Heart left ventricle (tissue), 16 donors: Measurements from ENCODE around the gene MXI1. TPM values are rescaled to one million over a fixed set of nuclear protein-coding genes. Genes with fewer than 3 reads are reported as not detected.
A peak's percentile ranks its signal among the peaks of the same experiment; 100 is the strongest.

Experiments
- ATAC-seq, 4 donors: fragments of 200-7000 bp; cut with Tn5 transposase; one replicate each; pipeline ENCODE4 v1.9.1; 2020 to 2022; ENCODE audit warnings: moderate library complexity in 4 of 4, mild to moderate bottlenecking in 3 of 4, moderate number of reproducible peaks in 1 of 4
- DNase-seq, 5 donors: peaks; one replicate each; pipeline ENCODE4 v3.0.0-alpha.2; 2020
- H3K27ac ChIP-seq, 12 donors: fragments of 200-600 bp; sonication (generic) in 4 of 12; one replicate each; pipeline versions ENCODE4 v1.5.0 to v1.8.0; 2016 to 2022; ENCODE audit warnings: mild to moderate bottlenecking in 2 of 12
- H3K27me3 ChIP-seq, 9 donors: fragments of 200-600 bp; sonication (generic) in 2 of 9; one replicate each; pipeline versions ENCODE4 v1.5.1 to v1.8.0; 2016 to 2022; ENCODE audit warnings: mild to moderate bottlenecking in 3 of 9
- H3K36me3 ChIP-seq, 9 donors: fragments of 200-600 bp; sonication (generic) in 2 of 9; one replicate each; pipeline versions ENCODE4 v1.5.0 to v1.8.0; 2018 to 2022; ENCODE audit warnings: mild to moderate bottlenecking in 2 of 9
- H3K4me1 ChIP-seq, 12 donors: fragments of 200-600 bp; sonication (generic) in 4 of 12; one replicate each; pipeline versions ENCODE4 v1.5.0 to v1.8.0; 2016 to 2022; ENCODE audit warnings: mild to moderate bottlenecking in 3 of 12
- H3K4me3 ChIP-seq, 12 donors: fragments of 200-600 bp; sonication (generic) in 4 of 12; one replicate each; pipeline versions ENCODE4 v1.5.0 to v1.8.0; 2017 to 2022; ENCODE audit warnings: mild to moderate bottlenecking in 9 of 12, moderate library complexity in 4 of 12
- H3K9me3 ChIP-seq, 12 donors: fragments of 200-600 bp; sonication (generic) in 4 of 12; one replicate each; pipeline versions ENCODE4 v1.5.0 to v1.8.0; 2016 to 2022; ENCODE audit warnings: mild to moderate bottlenecking in 1 of 12
- CTCF ChIP-seq, 12 donors: fragments of 200-600 bp; sonication (generic) in 4 of 12; IDR thresholded peaks; one replicate each; pipeline versions ENCODE4 v1.5.0 to v1.8.0; 2018 to 2022; ENCODE audit warnings: antibody characterized with exemption in 12 of 12, mild to moderate bottlenecking in 5 of 12
- POLR2A ChIP-seq, 2 donors: fragments of 450-650 bp; IDR thresholded peaks; one replicate each; pipeline ENCODE4 v1.6.1; 2017; ENCODE audit warnings: antibody characterized with exemption in 2 of 2, mild to moderate bottlenecking in 2 of 2, moderate library complexity in 2 of 2
- WGBS, 4 donors: extraction: QIAGEN DNeasy Blood & Tissue Kit in 2 of 4; methylation state at CpG; one replicate each; pipeline versions ENCODE4 v1.1.5 to v1.1.7; 2013 to 2018; 5-methylcytosine and 5-hydroxymethylcytosine counted together
- intact Hi-C, 10 donors: fragments of 100-400 bp; cut with DNase I; formaldehyde crosslinking; loops; one replicate each; pipeline versions ENCODE4 v1.11.1 to v1.14.2; 2022
- polyA plus RNA-seq, 2 donors: library from polyadenylated mRNA; stranded (reverse); fragments of 200-250 nt; gene quantifications; one replicate each; pipeline ENCODE4 v1.2.3, GENCODE V29; 2013
- total RNA-seq, 9 donors: library from RNA; depleted of rRNA in 2 of 9; stranded (reverse); fragments of >200 nt in 2 of 9; fragmentation: NEBNext Ultra II Directional in 3 of 9; extraction: Animal tissue kit (Norgen Biotek cat#: 25700) in 3 of 9; gene quantifications; one replicate each; pipeline versions ENCODE4 v1.1.0 to v1.2.4, GENCODE V29; 2016 to 2023
- donor health status: ischemic (EF 13 %, LVEDD 7.1; RV severe dilation, severe dysfunction).
- donor health status: healthy with polysubstance abuse.
- donor health status: DM: no; HTN: yes; CAD: no.
- donor health status: DM: no; HTN: no; CAD: no.
- donor health status: ischemic (EF 25% LVEDD 6.9; RV normal size, moderate dysfunction).
- donor health status: ischemic (EF 25% LVEDD 5.7; RV mildly dilated, moderate dysfunction).
- donor health status: healthy.
- donor health status: DM: yes; HTN: yes; CAD: no.
- donor health status: ischemic (EF 35%, LVEDD 5.7; RV mildly dilated, moderate dysfunction).
- donor health status: nonischemic (EF 11% LVEDD 7.7; RV severe dilation, severe dysfunction).
- donor health status: DM: yes; HTN: yes; CAD: no.
- donor health status: PGD.
- donor health status: ischemic (EF 29% LVEDD 5.4; RV normal size, mild dysfunction).
- donor health status: nonischemic (EF 23%, LVEDD 6.1; RV moderate dilation, normal function).

MXI1 gene
- total and polyA plus RNA-seq, 11 donors = 20.3 to 83.2 (median 60.6) TPM

DNA sequence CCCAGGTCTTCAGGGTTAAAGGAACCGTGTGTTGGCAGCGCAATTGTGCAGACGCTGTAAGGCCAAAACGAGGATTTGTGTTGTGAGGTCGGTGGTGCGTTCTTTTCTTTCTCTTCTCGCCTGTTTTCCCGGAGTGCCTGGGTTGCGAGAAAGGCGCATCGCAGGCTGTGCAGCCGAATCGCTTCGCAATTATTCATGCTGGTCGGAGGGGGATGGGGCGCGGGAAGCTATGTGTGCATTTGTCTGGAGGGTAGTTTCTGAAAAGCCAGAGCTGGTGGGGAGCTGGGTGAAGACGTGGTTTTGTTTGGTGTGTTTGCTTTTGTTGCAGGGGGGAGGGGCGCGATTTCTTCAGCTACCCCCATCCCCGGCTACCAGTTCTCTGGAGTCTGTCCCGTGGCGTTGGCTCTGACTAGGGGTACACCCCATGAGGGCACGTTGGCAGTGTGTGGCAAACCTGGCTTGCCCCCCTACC is 2.1 kb downstream of the MXI1 start:
- Histone ChIP-seq H3K27ac (peak overlapping the region; percentile 94 to 99 (median 98)), H3K36me3 (no peaks in the 10 kb centered on the region), H3K27me3 (no peaks in the 10 kb centered on the region), H3K4me3 (peak overlapping the region; percentile 61 to 92 (median 83)), H3K9me3 (no peaks in the 10 kb centered on the region), H3K4me1 (peaks cover 11 to 42% (median 26%) of the 10 kb centered on the region in 12 donors)
- DNase-seq = peak; percentile 62 to 74 (median 69)
- intact Hi-C loops = loop anchor here (1.0 to 10.0 kb wide), 14 partner anchors 17 to 325 kb away; no protein-coding TSS in a partner anchor
- no peak for TF ChIP-seq POLR2A (IDR thresholded peaks at IDR 0.05)
- TF ChIP-seq CTCF (IDR thresholded peaks at IDR 0.05) = no peak
- WGBS, 4 donors = 0 to 1% (median 1%) methylated on average over 21 to 24 of the region's 24 CpGs
- ATAC-seq = peak in 3 of 4 donors; percentile 2 to 3 (median 3)

GRCh38 chr10:110209926-110210673 is 2.7 kb downstream of the MXI1 start:
- 0 to 1% (median 0%) methylated on average over 49 to 63 of the region's 63 CpGs for WGBS, 4 donors
- peak overlapping the region; percentile 61 to 92 (median 83) for H3K4me3 ChIP-seq

GRCh38 chr10:110210674-110211464 is 3.5 kb downstream of the MXI1 start:
- peak overlapping the region; percentile 94 to 99 (median 98) for H3K27ac ChIP-seq
- H3K27me3 ChIP-seq = no peaks in the 10 kb centered on the region
- intact Hi-C loops = loop anchor here in 6 of 10 donors (1.0 to 10.0 kb wide), 9 partner anchors 10 to 314 kb away; partner anchors contain the start of gene ADD3 (in 1 of the 6)
- H3K4me3 ChIP-seq = peak overlapping the region; percentile 61 to 92 (median 83)
- 0 to 1% (median 0%) methylated on average over 42 to 61 of the region's 61 CpGs for WGBS, 4 donors
- ATAC-seq (peak; percentile 90 to 92 (median 91)), DNase-seq (peak; percentile 97 to 98 (median 97))
- no peaks in the 10 kb centered on the region for H3K36me3 ChIP-seq
- peaks cover 11 to 51% (median 34%) of the 10 kb centered on the region in 12 donors for H3K4me1 ChIP-seq
- TF ChIP-seq CTCF (IDR thresholded peaks at IDR 0.05) (no peak), POLR2A (IDR thresholded peaks at IDR 0.05) (peak in 1 of 2 donors; percentile 76)
- no peaks in the 10 kb centered on the region for H3K9me3 ChIP-seq

More at GRCh38 chr10:110209926-110210673, 2.7 kb downstream of the MXI1 start:
- H3K9me3 ChIP-seq = no peaks in the 10 kb centered on the region
- peak overlapping the region; percentile 94 to 99 (median 98) for H3K27ac ChIP-seq
- TF ChIP-seq POLR2A (IDR thresholded peaks at IDR 0.05) (peak in 1 of 2 donors; percentile 12), CTCF (IDR thresholded peaks at IDR 0.05) (peak in 1 of 12 donors; percentile 9)
- intact Hi-C loops = loop anchor here (1.0 to 10.0 kb wide), 20 partner anchors 16 to 325 kb away; partner anchors contain the start of gene ADD3 (in 1 of the 10)
- no peaks in the 10 kb centered on the region for H3K27me3 ChIP-seq
- ATAC-seq = peak; percentile 9 to 36 (median 32)
- peaks cover 11 to 45% (median 28%) of the 10 kb centered on the region in 12 donors for H3K4me1 ChIP-seq
- peak; percentile 64 to 81 (median 66) for DNase-seq
- H3K36me3 ChIP-seq = no peaks in the 10 kb centered on the region
